Right hindlimb (tissue), 1 donor: Measurements from ENCODE around the gene SCD5.

Source experiments
- DNase-seq: peaks from one replicate; pipeline ENCODE4 v3.0.0-alpha.2; 2018

SCD5 gene

DNA sequence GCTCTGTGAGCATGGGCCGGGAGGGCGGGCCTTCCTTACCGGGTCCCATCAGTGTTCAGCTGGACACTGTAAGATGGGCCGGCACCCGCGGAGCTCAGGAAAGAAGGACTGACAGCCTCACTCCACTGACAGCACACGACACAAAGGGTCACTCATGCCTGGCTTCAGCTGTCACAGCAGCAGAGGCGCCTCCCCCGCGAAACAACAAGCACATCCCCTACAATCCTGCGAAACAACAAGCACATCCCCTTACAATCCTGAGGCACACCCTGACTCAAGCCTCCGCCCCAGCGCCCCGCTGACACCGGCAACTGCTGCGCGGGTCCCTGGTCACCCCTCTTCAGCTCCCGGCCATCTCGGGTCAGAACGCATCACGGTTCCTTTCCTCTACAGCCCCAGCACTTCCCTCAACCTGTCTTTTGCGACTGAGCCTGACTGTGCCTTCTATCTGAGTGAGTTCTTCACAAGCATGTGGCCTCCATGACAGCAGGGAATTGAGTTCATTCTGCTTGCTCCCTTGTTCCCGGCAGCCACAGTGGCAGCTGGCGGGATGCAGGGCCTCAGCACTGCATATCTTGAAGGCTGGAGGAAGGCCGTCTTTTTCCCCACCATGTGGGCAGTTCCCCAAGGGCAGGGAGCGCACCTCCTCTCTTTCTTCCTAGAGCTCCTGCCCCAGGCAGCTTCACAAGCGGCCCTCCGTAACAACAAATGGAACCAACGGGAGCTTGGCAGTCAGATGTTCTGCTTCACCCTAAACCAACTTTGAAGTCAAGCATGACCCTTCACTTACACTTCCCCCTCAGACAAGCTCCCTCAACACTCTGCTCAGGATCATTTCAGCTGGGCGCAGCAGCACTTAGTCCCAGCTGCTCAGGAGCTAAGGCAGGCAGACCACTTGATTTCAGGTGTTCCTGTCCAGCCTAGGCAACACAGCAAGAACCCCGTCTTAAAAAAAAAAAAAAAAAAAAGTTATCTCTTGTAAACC lies 39.6 kb downstream of the SCD5 start:
- no peak for DNase-seq

DNA sequence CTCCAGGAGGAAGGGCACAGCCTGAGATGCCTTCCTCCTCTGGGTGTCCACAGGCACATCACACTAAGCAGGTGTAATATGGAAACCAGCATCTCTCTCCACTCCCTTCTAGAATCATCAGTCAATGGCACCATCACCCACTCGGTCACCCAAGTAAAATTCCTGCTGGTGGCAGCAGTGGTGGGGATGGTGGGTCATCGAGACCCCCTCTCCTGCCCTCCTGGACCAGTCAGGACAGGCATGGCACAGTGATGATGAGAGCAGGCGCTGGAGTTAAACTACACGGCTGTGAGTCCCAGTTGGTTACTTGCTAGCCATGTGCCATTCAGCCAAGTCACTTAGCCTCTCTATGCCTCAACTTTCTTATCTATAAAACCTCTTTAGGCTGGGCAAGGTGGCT lies 42.5 kb downstream of the SCD5 start:
- no peak for DNase-seq

DNA sequence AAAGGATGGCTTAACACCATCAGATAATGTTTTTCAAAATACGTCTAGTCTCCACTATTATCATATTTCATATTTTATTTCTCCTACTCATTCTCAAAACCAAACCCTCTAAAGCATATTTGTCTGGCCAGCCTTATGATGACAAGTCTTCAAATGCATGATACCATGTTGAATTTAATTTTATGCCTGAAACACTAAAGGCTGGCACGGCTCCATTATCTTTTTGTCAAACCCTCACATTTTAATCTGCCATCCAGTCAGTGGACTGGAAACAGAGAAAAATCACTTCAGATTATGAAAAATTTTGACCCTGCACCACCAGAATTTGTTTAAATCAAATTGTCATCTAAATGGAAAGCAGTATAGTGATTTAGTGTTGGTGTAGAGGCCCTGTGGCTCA lies 42.9 kb downstream of the SCD5 start:
- DNase-seq: no peak

DNA sequence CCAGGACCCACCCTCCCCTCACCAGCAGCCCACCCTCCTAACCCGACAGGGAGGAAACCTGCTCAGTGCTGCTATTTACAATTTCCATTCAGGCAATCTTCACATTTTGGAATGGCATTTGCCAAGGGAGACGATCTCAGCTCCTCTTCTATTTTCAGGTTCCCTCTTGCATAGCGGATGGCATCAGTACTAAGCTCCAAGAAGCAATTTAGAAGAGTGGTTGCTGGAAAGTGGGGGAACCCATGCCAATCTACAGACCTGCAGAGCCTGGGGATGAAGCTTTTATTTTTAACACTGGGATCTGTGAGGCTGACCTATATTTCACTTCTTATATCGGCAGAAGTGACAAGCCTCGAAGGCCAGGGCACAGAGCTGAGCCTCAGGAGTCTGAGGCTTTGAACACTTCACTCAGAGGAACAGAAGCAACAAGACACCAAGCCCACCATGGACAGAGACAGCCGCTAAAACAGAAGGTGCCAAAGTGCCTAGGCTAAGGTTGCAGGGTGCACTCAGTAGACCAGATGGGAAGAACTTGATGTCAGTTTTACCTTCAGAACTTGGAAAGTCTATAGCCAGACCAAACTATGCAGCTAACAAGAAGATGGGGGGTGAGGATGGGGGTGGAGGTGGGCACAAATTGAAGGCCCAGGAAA lies 44.0 kb downstream of the SCD5 start:
- no peak for DNase-seq

DNA sequence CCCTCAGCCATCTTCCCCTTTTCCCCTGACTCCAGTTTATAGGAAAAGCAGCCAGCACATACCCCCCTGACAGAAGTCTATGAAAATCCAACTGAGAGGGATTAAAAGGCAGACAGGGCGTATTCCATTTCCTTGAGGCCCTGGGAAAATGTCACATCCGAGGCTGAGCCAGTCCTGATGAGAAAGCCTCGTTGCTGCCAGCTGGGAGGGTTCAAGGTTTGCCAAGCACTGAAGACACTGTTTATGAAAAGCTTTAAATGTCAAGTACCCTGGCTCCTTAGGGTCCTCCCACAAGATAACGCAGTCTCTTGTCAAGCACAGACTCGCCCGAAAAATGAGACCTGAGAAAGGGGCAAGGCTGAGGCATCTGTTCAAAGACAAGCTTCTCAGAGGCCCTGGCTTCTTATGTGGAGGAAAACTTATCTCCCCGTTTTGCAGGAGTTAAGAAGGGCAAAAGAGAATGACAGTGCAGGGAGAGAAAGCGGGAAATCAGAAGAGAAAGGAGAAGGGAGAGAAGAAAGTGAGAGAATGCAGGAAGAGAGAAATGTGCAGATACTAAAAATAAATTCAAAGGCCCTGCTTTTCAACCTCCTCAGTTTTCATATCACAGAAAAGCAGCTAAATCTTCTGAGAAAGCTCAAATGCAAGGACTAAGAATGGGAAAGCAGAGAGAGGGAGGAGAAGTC lies 44.7 kb downstream of the SCD5 start:
- DNase-seq: peak; percentile 34

DNA sequence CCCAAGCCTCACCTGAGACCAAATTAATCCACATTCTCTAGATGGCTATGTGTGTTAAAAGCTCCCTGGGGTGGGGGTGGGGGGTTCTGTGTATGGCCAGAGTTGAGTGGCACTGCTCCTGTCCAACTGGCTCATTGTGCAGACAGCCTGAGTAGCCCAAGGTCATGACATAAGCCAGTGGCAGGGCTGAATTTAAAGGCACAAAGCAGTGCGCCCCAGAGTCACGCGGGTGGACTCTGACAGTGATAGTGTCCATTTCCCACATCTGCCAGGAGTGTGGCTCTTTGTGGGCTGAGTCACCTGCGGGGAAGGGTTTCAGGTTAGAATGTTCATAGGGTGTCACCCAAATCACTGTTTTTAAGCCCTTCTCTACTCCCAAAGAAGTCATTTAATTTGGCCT lies 45.4 kb downstream of the SCD5 start:
- DNase-seq: no peak

DNA sequence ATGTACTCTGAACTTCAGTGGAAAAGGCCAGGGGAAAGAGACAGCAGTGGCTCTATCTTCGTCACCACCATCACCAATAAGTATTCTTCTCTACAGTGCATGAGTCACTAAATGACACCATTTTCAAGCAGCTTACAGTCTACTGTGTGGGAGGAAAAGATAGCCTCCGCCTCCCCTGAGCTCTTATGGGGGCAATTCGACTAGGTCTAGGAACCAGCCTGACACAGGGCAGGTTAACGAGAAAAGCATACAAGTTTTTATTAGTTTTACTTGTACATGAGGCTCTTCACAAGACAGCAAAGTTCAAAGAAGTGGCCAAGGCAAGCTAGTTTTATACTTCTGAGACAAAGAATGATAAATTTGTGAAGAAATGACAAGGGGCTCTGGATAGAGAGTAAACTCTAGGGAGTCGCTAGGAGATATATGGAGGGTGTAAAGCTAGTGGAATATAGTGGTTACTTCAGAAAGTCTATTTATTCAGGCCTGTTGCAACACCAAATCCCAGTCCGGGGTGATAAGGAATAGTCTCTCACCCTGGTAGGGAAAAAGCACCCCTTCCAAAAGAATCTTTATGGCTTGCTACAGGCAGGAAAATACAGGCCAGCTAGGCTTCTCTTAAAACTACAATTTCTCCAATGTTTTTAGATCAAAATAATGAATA lies 49.7 kb downstream of the SCD5 start:
- DNase-seq: no peak

DNA sequence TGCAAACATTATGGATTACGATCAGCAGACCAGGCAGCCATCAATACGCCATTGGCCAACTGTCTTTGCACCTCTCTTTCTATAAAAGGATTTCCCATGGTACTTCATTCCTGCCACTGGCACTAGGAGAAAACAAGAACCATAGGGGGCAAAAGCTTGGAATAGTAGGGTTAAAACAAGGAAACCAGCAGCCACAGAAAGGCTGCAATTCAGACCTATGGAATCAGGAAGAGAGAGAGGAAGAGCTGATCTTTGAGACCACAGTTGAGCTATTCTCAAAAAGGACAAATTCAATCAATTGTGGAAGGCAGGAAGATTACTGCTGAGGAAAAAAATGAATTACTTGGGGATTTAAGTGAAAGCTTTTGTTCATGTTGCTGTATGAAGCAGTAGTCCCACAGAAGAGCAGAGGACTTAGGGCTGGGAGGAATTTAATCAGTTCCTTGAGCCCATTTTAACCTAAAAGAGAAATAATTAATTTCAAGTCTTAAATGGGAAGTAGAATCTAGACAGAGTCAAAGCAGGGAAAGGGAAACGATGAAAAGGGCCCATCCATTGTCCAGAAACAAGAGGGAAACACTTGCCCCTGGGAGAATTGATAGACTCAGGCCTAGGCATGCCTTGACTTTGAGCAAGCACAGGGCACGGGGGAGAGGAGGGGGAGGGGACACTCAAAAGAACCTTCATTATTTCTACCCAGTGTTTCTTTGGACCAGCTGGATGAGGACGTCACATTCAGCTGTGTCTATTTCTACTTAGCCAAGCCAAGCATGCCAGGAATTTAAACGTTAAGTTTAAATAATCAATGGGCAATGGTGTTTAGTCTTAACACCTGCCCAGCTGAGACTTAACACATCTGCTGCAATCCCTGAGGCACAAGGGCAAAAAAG lies 50.7 kb downstream of the SCD5 start:
- no peak for DNase-seq

DNA sequence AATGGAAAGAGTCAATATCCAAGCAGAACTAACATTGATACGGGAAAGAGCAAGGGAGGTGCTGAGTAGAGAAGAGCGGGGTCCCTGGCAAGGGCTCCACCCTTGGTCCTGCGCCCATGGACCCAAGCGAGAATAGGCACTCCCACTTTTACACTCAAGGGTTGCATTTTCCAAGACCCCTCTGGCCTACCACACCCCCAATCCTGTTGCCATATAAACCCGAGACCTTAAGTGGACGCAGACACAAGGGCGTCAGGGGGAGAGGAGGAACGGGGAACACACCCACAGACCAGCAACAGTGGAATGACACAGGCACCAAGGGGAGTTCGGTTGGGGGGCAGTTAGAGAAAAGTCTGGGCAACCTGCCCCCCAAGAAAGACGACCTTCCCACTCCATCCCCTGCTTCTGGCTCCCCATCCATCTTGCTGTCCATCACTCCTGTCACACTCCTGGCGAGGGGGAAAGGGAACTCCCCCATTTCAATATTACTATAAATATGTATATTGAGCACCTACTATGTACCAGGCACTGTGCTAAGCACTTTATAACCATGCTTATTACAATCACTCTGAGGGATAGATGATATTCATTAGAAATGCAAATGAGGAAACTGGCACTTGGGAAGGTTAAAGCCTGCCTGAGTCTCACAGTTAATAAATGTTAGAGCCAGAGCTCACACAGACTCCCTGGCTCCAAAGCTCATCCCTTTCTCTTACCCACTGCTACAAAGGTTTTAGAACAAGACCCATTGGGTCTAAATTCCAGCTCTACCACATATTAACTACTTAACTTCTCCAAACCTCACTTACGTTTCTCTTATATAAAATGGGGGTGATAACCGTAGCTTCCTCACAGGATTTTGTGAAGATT lies 51.7 kb downstream of the SCD5 start:
- no peak for DNase-seq

DNA sequence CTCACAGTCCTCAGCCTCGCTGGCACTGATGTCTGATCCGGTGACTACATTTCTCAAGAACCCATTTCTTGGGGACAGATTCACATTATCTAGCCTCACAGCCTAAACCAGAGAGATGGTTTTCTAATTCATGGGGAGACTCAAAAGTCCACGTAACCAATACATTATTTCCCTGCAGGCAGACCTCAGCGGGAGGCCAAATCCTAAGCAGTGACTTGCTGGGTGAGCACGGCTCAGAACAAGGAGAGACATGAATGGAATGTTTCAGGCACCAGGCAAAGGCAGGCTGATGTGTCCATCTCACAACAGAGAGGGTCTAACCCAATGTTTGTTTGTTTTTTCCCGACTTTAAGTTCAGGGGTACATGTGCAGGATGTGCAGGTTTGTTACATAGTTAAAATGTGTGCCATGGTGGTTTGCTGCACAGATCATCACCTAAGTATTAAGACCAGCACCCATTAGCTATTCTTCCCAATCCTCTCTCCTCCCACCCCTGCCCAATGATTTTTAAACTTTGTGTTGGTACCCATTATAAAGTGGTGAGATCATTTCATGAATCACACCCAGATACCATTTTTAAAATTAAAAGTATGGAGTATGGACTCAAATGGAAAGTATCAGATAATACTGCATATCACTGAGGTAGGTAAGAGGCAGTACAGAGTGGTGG lies 53.3 kb downstream of the SCD5 start:
- DNase-seq: no peak

DNA sequence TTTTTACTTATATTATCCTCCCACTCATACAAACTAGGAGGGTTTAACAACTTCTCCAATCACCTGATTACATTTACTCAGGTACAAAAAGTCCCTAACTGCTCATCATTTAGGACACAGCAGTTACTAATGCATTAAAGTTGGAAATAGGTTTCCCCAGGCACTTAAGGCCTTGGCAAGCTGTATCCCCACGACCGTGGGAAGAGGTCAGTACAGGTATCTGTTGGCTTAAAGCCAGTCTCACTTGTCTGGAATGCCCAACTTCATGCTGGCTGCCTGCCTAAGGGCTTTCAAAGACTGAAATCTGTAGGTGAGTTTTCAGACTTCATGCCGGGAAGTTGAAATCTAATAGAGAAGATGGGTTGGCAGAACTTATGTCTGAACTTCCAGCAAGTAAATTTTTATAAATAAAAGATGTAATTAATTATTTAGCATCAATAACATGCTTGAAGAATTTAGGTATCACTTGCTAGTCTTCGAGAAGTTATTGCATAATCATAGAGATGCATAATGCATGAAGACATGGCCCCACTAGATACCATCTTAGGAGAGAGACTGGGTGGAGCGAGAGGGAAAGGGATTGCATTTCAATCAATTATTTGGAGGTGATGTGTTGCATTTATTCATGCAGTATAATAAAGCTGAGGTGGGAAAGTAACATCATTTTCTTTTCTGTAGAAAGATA lies 54.2 kb downstream of the SCD5 start:
- DNase-seq: no peak

DNA sequence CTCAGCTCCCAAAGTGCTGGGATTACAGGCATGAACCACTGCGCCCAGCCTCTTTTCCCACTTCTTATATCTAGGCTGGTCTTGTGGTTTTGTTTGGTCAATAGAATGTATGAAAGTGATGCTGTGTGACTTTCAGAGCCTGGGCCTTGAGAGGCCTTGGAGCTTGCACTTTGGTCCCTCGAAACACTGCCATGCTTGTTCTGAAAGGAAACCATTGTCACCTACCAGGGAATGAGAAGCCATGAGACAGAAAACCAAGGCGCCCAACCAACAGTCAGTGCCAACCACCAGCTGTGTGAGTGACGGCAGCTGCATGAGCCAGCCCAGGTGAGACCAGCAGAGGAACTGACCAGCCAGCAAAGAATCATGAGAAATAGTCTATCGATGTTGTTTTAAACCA lies 57.4 kb downstream of the SCD5 start:
- no peak for DNase-seq

DNA sequence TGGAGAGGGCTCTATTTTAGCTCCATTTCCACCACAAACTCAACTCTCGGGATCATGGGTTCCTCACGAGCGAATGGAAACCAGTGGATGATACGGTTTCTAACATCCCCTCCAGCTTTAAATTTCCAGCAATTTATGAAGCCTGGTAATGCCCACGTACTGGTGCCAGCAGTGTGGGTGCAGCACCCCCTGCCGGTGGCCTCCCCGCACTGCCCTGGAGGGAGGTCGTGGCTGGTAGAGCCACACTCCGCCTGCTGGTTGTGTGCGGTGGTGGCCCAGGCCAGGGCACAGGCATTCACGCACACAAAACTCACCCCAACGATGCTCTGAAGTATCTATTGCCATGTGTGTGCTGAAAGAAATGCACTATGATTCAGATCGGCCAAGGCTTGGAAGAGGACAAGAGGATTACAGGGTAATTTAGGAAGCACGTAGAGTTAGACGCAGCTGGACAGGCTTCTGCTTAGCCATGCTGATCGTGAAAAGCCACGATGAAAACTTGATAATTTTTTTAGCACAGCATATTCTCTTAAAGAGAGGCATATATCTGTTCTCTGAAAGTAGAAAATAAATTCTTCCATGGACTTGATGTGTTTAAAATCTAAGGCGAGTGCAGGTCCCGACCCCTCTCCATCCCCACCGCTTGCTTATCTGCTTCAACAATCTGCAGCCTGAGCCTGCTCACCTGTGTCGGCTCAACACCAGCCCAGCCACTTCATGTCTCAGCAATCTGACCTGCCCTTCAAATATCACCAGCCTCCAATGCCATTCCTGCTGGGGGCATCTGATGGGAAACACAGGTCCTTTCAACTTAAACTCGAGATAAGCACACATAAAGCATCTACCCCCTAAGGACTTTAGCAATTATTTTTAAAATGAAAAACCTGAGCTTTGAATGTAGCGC lies 59.1 kb downstream of the SCD5 start:
- peak; percentile 68 for DNase-seq

DNA sequence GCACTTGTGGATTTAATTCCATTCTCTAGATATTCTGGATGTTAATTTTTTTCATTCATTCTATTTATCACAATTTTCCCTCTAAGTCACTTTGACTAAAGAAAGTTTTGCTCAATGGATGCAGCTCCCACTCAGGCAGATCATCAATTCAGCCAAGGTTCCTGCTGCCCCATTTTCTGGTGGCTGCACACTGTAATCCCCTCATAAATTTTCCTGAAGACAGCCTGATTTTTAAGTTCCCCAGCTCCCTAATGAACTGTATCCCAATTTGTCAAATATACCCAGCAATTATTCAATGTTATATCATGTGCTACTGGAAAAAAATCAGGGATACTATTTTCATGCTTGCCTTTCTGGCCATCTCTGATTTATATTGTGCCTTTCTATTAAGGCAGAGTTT lies 61.2 kb downstream of the SCD5 start:
- no peak for DNase-seq

DNA sequence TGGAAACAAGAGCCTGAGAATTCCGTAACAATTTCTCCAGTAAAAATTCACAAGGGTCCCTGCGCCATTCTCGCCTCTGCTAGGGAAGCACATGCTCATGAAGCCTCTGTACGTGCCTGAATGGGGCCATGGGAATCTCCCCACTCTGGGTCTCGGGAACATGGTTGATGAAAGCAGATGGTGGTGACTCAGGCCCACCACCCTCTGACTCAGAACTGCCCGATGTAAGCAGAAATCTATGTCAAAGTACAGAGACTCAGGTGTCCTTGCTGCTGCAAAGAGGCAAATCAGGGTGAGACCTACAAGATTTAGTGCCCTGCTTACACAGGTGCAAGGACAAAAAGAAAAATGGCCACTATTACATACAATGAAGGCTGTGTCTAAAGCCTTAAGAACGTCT lies 65.0 kb downstream of the SCD5 start:
- no peak for DNase-seq

DNA sequence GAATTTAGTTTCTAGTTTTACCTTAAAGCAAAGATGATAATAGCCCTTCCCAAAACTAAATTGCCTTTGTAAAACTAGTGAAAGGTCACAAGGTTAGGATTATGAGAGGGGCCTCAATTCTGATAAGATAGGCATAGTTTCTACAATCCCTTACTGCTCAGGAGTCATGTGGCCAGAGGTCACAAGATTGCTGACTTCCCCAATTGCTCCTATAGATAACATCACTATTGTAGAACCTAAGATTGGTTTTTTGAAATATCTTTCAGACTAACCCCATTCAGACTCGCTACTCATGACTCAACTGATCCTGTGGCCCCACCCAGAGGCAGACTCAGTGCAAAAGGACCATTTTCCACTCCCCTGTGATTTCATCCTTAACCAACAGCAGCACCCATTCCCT lies 70.3 kb downstream of the SCD5 start:
- no peak for DNase-seq

DNA sequence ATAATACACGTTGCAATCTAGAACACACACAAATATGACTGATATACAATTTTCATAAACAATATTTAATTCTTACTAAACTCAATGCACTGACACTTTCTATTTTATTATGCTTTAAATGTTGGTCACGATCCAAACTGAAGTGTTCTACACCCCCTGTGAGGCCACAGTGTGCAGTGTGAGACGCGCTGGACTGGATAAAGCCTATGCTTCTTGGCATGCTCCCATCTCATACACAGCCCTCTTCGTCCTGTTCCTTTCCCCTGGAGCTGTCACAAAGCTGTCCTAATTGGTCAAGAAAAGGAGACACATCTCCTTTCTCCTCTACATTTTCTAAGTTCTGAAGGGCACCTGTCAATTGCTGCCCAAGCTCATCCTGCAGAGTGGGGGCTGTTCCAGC lies 72.0 kb downstream of the SCD5 start:
- DNase-seq: no peak

DNA sequence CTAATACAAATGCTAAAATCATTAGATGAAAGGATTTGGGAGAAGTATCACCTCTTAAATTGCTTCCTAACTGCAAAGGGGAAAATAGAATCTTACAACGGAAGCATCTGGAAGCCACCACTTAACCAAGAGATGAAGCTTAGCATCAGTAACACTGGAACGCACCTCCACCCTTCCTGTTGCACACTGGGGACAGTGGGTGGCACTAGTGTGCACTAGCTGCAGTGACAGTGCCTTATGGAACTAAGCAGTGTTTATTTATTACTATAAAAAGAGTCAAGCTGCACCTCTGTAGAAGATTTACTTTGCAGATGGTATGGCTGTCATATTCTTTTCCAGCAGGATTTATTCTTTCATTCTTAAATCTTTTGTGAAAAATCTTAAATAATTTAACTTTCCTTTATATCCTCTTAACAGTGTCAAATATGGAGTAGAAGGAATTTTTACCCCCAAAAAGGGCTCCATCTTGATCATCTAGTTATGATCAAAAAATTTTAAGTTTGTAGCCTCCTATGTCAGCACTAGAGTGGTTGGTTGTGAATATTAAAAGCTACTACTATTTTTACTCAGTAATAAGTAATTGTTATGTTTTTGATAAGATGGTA lies 76.7 kb downstream of the SCD5 start:
- DNase-seq: peak; percentile 38
